ENCODE results near the gene ELF4. TPM values are rescaled to one million over a fixed set of nuclear protein-coding genes. Genes with fewer than 3 reads are reported as not detected.

Gene ELF4
- total and polyA plus RNA-seq, 2 of the 13 experiments (the other 11 are each of a cell fraction or from before 2014, with no cell fraction given) = 1.3 to 2.6 TPM

DNA sequence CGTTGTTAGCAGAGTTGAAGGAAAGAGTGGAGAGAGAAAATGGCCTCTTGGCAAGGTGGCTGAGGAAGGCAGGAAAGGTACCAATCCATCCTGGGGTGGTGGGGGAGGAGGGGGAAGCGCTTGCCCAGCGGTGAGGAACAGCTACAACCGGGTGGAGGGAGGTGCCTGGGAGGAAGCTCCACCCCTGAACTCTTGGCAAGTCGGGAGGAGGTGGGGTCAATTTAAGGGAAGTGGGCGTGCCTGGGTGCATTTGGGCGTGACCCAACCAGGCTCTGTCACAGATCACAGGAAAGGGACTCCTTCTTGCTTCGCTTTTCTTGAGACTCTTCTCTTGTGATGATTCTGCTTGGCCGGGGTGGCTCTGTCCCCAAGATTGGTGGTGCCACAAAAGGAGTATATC lies 86.2 kb downstream of the ELF4 start (continued):
- TF ChIP-seq, protein P1, sequence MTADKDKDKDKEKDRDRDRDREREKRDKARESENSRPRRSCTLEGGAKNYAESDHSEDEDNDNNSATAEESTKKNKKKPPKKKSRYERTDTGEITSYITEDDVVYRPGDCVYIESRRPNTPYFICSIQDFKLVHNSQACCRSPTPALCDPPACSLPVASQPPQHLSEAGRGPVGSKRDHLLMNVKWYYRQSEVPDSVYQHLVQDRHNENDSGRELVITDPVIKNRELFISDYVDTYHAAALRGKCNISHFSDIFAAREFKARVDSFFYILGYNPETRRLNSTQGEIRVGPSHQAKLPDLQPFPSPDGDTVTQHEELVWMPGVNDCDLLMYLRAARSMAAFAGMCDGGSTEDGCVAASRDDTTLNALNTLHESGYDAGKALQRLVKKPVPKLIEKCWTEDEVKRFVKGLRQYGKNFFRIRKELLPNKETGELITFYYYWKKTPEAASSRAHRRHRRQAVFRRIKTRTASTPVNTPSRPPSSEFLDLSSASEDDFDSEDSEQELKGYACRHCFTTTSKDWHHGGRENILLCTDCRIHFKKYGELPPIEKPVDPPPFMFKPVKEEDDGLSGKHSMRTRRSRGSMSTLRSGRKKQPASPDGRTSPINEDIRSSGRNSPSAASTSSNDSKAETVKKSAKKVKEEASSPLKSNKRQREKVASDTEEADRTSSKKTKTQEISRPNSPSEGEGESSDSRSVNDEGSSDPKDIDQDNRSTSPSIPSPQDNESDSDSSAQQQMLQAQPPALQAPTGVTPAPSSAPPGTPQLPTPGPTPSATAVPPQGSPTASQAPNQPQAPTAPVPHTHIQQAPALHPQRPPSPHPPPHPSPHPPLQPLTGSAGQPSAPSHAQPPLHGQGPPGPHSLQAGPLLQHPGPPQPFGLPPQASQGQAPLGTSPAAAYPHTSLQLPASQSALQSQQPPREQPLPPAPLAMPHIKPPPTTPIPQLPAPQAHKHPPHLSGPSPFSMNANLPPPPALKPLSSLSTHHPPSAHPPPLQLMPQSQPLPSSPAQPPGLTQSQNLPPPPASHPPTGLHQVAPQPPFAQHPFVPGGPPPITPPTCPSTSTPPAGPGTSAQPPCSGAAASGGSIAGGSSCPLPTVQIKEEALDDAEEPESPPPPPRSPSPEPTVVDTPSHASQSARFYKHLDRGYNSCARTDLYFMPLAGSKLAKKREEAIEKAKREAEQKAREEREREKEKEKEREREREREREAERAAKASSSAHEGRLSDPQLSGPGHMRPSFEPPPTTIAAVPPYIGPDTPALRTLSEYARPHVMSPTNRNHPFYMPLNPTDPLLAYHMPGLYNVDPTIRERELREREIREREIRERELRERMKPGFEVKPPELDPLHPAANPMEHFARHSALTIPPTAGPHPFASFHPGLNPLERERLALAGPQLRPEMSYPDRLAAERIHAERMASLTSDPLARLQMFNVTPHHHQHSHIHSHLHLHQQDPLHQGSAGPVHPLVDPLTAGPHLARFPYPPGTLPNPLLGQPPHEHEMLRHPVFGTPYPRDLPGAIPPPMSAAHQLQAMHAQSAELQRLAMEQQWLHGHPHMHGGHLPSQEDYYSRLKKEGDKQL (CRISPR knock-in tag; IDR thresholded peaks at IDR 0.05; ENCODE audit: low read depth) = no peak
- TF ChIP-seq RBFOX2 (IDR thresholded peaks at IDR 0.05; ENCODE audit: low read depth, low read length) = no peak
- TF ChIP-seq NFE2L1 (CRISPR knock-in tag; IDR thresholded peaks at IDR 0.05; ENCODE audit: borderline replicate concordance) = no peak
- TF ChIP-seq MAFK (conservative IDR thresholded peaks at IDR 0.05 in 1 of 2, IDR thresholded peaks at IDR 0.05 in 1 of 2; ENCODE audit: low read length in 2 of 2) = no peak
- TF ChIP-seq ZKSCAN1 (IDR thresholded peaks at IDR 0.05; ENCODE audit: low read length) = no peak
- TF ChIP-seq, protein P2, sequence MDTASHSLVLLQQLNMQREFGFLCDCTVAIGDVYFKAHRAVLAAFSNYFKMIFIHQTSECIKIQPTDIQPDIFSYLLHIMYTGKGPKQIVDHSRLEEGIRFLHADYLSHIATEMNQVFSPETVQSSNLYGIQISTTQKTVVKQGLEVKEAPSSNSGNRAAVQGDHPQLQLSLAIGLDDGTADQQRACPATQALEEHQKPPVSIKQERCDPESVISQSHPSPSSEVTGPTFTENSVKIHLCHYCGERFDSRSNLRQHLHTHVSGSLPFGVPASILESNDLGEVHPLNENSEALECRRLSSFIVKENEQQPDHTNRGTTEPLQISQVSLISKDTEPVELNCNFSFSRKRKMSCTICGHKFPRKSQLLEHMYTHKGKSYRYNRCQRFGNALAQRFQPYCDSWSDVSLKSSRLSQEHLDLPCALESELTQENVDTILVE (CRISPR knock-in tag; IDR thresholded peaks at IDR 0.05) = no peak

Data from HepG2 (cell line).